ENCODE measurements around the gene HNRNPM.
"Not testable (repeated sequence)": the region's sequence is repeated elsewhere in the genome, so short reads cannot be mapped to it uniquely, and the experiment has no call there.

HNRNPM gene

GRCh38 chr19:8510589-8511115 is 65.9 kb downstream of the HNRNPM start:
- no peak for DNase-seq (ENCODE audit: low read depth in 1 of 2, low spot score in 1 of 2)

DNA sequence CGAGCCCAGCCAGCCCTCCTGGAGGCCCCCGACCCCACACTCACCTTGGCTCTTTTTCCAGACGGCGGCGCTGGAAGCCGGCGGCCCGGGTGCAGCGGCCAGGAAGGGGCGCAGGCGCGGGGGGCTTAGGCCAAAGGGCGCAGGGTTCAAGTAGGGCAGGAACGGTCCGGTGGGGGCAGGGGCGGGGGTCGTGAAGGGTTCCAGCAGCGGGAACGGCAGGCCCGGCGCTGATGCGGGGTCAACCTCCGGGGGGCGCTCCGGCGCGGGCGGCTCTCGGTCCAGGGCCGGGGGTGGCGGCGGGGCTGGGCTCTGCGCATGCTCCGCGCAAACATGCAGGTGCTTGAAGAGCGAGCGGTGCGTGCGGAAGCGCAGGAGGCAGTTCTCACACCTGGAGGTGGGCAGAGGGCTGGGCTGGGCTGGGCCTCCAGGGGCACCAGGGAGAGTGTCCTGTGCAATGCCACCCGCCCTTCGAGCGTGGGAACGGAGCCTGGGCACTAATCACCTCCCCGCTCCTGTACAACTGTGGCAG is 66.9 kb downstream of the HNRNPM start:
- no peak for DNase-seq (ENCODE audit: low read depth in 1 of 2, low spot score in 1 of 2)

- no peak for DNase-seq (ENCODE audit: low read depth in 1 of 2, low spot score in 1 of 2)
These were observed 67.6 kb downstream of the HNRNPM start for GRCh38 chr19:8512115-8512967.

GRCh38 chr19:8513036-8513686 is 68.4 kb downstream of the HNRNPM start:
- DNase-seq (ENCODE audit: low read depth in 1 of 2, low spot score in 1 of 2) = no peak

- DNase-seq (ENCODE audit: low read depth in 1 of 2, low spot score in 1 of 2) = peak; percentile 95 to 98
These were observed 69.1 kb downstream of the HNRNPM start, which contains the start of gene ZNF414 for GRCh38 chr19:8513687-8514504. Gene ZNF414 (minus strand): TSS chr19:8514167. CDS start chr19:8514046, 121 bp downstream.

DNA sequence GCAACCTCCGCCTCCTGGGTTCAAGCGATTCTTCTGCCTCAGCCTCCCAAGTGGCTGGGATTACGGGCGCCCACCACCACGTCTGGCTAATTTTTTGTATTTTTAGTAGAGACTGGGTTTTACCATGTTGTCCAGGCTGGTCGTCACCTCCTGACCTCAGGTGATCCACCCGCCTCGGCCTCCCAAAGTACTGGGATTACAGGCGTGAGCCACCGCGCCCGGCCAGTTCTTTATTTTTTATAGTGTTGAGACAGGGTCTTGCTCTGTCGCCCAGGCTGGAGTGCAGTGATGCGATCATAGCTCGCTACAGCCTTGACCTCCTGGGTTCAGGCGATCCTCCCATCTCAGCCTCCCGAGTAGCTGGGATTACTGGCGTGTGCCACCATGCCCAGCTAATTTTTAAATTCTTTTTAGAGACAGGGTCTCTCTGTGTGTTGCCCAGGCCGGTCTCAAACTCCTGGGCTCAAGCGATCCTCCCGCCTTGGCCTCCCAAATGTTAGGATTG is 69.8 kb downstream of the HNRNPM start:
- DNase-seq (ENCODE audit: low read depth in 1 of 2, low spot score in 1 of 2) = not testable (repeated sequence)

- DNase-seq (ENCODE audit: low read depth in 1 of 2, low spot score in 1 of 2) = peak in 1 of 2 donors; percentile 25
These were observed 70.5 kb downstream of the HNRNPM start for GRCh38 chr19:8515317-8515716.

DNA sequence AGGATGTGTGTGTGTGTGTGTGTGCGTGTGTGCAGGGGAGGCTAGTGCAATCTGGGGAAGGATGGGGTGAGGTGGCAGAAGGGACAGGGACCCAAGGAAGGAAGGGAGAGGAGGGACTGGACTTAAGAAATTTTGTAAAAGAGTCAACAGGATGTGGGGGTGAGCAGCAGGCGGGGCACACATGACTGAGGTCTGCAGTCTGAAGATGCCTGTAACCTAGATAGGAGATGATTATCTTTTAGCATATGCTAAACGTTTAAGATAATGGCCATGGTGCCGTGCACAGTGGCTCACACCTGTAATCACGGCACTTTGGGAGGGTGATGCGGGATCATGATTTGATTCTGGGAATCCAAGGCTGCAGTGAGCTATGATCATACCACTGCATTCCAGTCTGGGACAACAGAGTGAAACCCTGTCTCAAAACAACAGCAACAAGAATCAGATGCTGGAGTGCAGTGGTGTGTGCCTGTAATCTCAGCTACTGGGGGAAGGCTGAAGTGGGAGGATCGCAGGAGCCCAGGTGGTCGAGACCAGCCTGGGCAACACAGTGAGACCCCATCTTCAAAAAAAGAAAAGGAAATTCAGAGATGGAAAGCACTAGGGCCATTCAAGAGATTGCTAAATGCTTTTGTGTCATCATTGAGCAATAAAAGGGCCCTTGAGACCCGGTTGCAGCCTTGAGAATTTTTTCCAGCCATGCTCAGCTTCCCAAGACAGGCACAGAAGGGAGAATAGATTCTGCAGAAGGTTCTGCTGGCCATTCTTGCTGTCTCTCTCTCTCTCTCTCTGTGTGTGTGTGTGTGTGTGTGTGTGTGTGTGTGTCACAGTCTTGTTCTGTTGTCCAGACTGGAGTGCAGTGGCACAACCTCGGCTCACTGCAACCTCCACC is 73.0 kb downstream of the HNRNPM start:
- peak in 1 of 2 donors; percentile 29 for DNase-seq (ENCODE audit: low read depth in 1 of 2, low spot score in 1 of 2)

GRCh38 chr19:8518536-8518935 is 73.8 kb downstream of the HNRNPM start:
- DNase-seq (ENCODE audit: low read depth in 1 of 2, low spot score in 1 of 2) = no peak

- no peak for DNase-seq (ENCODE audit: low read depth in 1 of 2, low spot score in 1 of 2)
These were observed 74.6 kb downstream of the HNRNPM start for GRCh38 chr19:8519388-8519787.

- no peak for DNase-seq (ENCODE audit: low read depth in 1 of 2, low spot score in 1 of 2)
These were observed 80.6 kb downstream of the HNRNPM start for GRCh38 chr19:8525401-8525684.

GRCh38 chr19:8526345-8527091 is 81.7 kb downstream of the HNRNPM start:
- no peak for DNase-seq (ENCODE audit: low read depth in 1 of 2, low spot score in 1 of 2)

- DNase-seq (ENCODE audit: low read depth in 1 of 2, low spot score in 1 of 2) = no peak
These were observed 83.7 kb downstream of the HNRNPM start for GRCh38 chr19:8528500-8528899.

DNA sequence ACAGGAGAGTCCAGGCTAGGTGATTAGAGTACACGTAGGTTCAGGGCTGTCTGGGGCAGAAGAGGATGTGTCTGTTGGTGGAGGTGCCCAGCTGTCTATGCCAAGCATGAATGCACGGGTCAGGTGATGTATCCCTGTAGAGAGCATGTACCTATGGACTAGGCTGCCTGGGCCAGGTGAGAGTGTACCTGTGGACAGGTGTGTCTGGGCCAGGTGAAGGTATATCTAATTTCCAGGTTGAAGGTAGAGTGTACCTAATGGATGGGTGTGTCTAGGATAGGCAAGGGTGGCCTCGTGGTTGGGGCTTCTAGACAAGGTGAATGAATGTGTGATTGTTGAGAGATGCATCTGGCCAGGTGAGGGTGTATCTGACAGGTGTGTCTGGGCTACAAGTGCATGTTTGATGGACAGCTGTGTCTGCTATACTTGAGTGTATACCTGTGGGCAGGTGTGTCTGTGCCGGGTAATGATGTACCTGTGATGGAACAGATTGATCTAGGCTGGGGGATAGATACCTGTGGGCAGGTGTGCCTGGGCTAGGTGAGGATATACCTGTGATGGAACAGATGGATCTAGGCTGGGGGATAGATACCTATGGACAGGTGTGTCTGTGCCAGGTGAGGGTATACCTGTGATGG is 84.7 kb downstream of the HNRNPM start:
- DNase-seq (ENCODE audit: low read depth in 1 of 2, low spot score in 1 of 2) = no peak

GRCh38 chr19:8530061-8530679 is 85.4 kb downstream of the HNRNPM start:
- DNase-seq (ENCODE audit: low read depth in 1 of 2, low spot score in 1 of 2) = no peak

DNA sequence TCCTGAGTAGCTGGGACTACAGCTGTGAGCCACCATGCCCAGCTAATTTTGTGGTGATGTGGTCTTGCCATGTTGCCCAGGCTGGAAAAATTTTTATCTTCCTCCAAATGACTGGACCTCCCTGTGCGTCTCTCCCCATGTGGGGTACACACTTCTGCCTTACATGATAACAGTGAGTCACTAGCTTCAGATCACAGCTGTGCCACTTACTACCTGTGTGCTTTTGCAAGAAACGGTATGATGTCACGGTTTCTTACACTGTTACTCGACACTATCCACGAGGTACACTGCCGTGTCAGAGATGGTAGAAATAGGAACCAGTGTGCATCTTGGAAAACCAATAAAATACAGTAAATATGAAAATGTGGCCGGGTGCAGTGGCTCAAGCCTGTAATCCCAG is 86.7 kb downstream of the HNRNPM start:
- DNase-seq (ENCODE audit: low read depth in 1 of 2, low spot score in 1 of 2) = no peak

GRCh38 chr19:8532225-8532624 is 87.5 kb downstream of the HNRNPM start:
- DNase-seq (ENCODE audit: low read depth in 1 of 2, low spot score in 1 of 2) = no peak

DNA sequence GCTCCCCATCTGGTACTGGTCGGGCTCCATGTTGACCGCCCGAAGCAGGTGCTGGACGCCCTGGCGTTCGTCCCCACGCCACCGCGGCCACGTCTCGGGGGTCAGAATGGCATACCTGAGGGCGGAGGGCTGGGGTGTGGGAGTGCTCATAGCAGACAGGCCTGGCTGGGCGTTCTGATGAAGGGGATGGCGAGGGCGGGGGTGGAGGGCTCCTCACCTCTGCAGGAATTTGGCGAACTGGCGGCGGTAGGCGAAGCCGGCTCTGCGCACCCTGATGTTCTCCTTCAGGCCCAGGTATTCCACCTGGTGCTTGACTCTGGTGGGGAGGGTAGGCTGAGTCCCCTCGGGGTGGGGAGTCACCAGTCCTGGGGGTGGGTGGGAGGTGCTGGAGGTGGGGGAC is 91.5 kb downstream of the HNRNPM start:
- no peak for DNase-seq (ENCODE audit: low read depth in 1 of 2, low spot score in 1 of 2)

All from stimulated activated CD4-positive, alpha-beta T cell treated with anti-CD3 and anti-CD28 coated beads, Interleukin-15, amount 100 ng/mL, for 1 hour (primary cell).